HEK293T (cell line): ENCODE results near the gene SELENOM.

ENCODE experiments used
- FOXA1 ChIP-seq: fragments of 450-650 bp; IDR thresholded peaks from 2 replicates; pipeline ENCODE4 v1.6.1; 2016; ENCODE audit warnings: mild to moderate bottlenecking
- FOXM1 ChIP-seq: fragments of 450-650 bp; IDR thresholded peaks from 2 replicates; pipeline ENCODE4 v1.6.1; 2017; ENCODE audit warnings: mild to moderate bottlenecking, borderline replicate concordance
- HDGF ChIP-seq: fragments of 450-650 bp; IDR thresholded peaks from 2 replicates; pipeline ENCODE4 v1.6.1; 2017; ENCODE audit warnings: antibody characterized with exemption, borderline replicate concordance
- SP1 ChIP-seq: fragments of 450-650 bp; IDR thresholded peaks from 2 replicates; pipeline ENCODE4 v1.6.1; 2017

DNA sequence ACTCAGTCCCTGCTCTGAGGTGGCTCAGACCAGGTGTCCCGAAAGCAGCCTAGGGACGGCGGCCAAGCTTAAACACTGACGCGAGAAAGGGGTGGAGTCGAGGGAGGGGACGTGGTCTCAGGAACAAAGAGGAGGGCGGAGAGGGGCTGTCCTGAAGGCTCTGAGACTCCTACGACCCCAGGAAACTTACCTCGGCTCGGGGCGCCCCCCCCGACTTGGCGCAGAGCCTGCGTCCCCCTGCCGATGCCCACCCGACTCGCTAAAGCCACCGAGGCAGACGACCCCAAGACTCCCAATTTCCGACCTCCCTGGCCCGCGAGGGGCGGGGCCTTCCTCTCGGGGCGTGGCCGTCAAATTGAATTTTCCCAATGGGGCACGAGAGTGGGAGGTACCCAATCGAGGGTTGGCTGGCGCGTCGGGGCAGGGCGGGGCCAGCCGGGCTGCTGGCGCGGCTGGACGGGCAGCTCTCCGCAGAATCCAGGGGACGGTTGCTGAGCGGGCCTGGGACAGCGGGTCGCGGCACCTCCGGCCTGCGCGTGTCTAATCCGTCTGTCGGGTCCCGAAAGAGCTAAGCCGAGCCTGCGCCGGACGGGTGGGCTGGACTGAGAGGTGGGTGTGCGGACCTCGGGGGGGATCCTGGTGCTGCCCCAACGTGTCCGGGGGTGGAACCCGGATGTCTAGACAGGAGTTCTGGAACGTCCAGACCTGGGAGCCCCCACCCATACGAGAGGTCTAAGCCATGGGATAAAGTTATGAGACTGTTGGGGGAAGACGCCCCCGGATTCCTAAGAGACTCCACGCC is 26.3 kb downstream of the SELENOM start, which contains the start of gene SMTN:
- TF ChIP-seq FOXA1 (no peak), SP1 (no peak), HDGF (no peak), FOXM1 (no peak)
